KMS-11 (cell line): ENCODE data around the gene FANK1.

Source experiments
- H2AFZ ChIP-seq: fragments of 200-600 bp; sonication (generic); 2 replicates; pipeline ENCODE4 v1.6.1; 2016; ENCODE audit warnings: antibody characterized with exemption, mixed run types, low read depth
- H3K27ac ChIP-seq: fragments of 200-600 bp; sonication (generic); 2 replicates; pipeline ENCODE4 v1.6.1; 2016; ENCODE audit warnings: mild to moderate bottlenecking, mixed run types
- H3K27me3 ChIP-seq: fragments of 200-600 bp; sonication (generic); 2 replicates; pipeline ENCODE4 v1.6.1; 2017; ENCODE audit warnings: mild to moderate bottlenecking, low read depth, mixed run types, moderate library complexity; ENCODE audit not compliant: insufficient read depth
- H3K36me3 ChIP-seq: fragments of 200-600 bp; sonication (generic); 2 replicates; pipeline ENCODE4 v1.6.1; 2017; ENCODE audit warnings: mild to moderate bottlenecking, mixed run types; ENCODE audit not compliant: insufficient read depth
- H3K4me1 ChIP-seq: fragments of 200-600 bp; sonication (generic); 2 replicates; pipeline ENCODE4 v1.6.1; 2016; ENCODE audit warnings: mild to moderate bottlenecking, low read depth, mixed run types; ENCODE audit not compliant: poor library complexity, severe bottlenecking
- H3K4me2 ChIP-seq: fragments of 200-600 bp; sonication (generic); 2 replicates; pipeline ENCODE4 v1.7.0; 2016; ENCODE audit warnings: mild to moderate bottlenecking, mixed run types
- H3K4me3 ChIP-seq: fragments of 200-600 bp; sonication (generic); IDR thresholded peaks from 2 replicates; pipeline ENCODE4 v1.6.1; 2017; ENCODE audit warnings: low read depth, low read length, mixed read lengths; ENCODE audit not compliant: insufficient read depth
- H3K79me2 ChIP-seq: fragments of 200-600 bp; sonication (generic); 2 replicates; pipeline ENCODE4 v1.6.1; 2016; ENCODE audit warnings: low read depth, mixed run types; ENCODE audit not compliant: insufficient read depth
- H3K9ac ChIP-seq: fragments of 200-600 bp; sonication (generic); 2 replicates; pipeline ENCODE4 v1.6.1; 2016; ENCODE audit warnings: mild to moderate bottlenecking, mixed run types
- H4K20me1 ChIP-seq: fragments of 200-600 bp; sonication (generic); 2 replicates; pipeline ENCODE4 v1.6.1; 2016; ENCODE audit warnings: mild to moderate bottlenecking, mixed run types; ENCODE audit not compliant: insufficient read depth
- CTCF ChIP-seq: fragments of 200-600 bp; sonication (generic); conservative IDR thresholded peaks from 2 replicates; pipeline ENCODE4 v1.6.1; 2017; ENCODE audit warnings: low read depth, mild to moderate bottlenecking, antibody characterized with exemption, low read length, moderate library complexity, mixed read lengths

FANK1 gene

GRCh38 chr10:125990974-125991373, 94.6 kb downstream of the FANK1 start:
- no peaks in the 10 kb centered on the region for H3K79me2 ChIP-seq
- no peak for TF ChIP-seq CTCF
- H4K20me1 ChIP-seq: no peaks in the 10 kb centered on the region
- H3K4me3 ChIP-seq: no peak overlapping the region
- no peaks in the 10 kb centered on the region for H3K27me3 ChIP-seq
- H3K27ac ChIP-seq: no peak overlapping the region
- H3K4me2 ChIP-seq: no peak overlapping the region
- no peaks in the 10 kb centered on the region for H3K4me1 ChIP-seq
- H2AFZ ChIP-seq: no peak overlapping the region
- no peak overlapping the region for H3K9ac ChIP-seq
- no peaks in the 10 kb centered on the region for H3K36me3 ChIP-seq

GRCh38 chr10:125991392-125991791, 95.0 kb downstream of the FANK1 start:
- no peak for TF ChIP-seq CTCF
- no peak overlapping the region for H3K4me2 ChIP-seq
- H3K4me3 ChIP-seq: no peak overlapping the region
- H3K36me3 ChIP-seq: no peaks in the 10 kb centered on the region
- H3K27ac ChIP-seq: no peak overlapping the region
- no peaks in the 10 kb centered on the region for H3K79me2 ChIP-seq
- H4K20me1 ChIP-seq: no peaks in the 10 kb centered on the region
- H3K4me1 ChIP-seq: no peaks in the 10 kb centered on the region
- no peak overlapping the region for H3K9ac ChIP-seq
- H2AFZ ChIP-seq: no peak overlapping the region
- H3K27me3 ChIP-seq: no peaks in the 10 kb centered on the region

GRCh38 chr10:125992254-125992653, 95.9 kb downstream of the FANK1 start:
- no peak overlapping the region for H3K27ac ChIP-seq
- no peaks in the 10 kb centered on the region for H4K20me1 ChIP-seq
- no peak for TF ChIP-seq CTCF
- H3K4me1 ChIP-seq: no peaks in the 10 kb centered on the region
- H3K9ac ChIP-seq: no peak overlapping the region
- H3K4me3 ChIP-seq: no peak overlapping the region
- no peaks in the 10 kb centered on the region for H3K36me3 ChIP-seq
- H2AFZ ChIP-seq: no peak overlapping the region
- H3K27me3 ChIP-seq: no peaks in the 10 kb centered on the region
- H3K79me2 ChIP-seq: no peaks in the 10 kb centered on the region
- no peak overlapping the region for H3K4me2 ChIP-seq

GRCh38 chr10:125994601-125995000, 98.2 kb downstream of the FANK1 start:
- no peak for TF ChIP-seq CTCF
- Histone ChIP-seq H3K4me1 (no peaks in the 10 kb centered on the region), H2AFZ (no peak overlapping the region), H3K36me3 (no peaks in the 10 kb centered on the region), H3K27me3 (no peaks in the 10 kb centered on the region), H3K9ac (no peak overlapping the region), H3K27ac (no peak overlapping the region), H4K20me1 (no peaks in the 10 kb centered on the region), H3K4me2 (no peak overlapping the region), H3K4me3 (no peak overlapping the region), H3K79me2 (no peaks in the 10 kb centered on the region)
